Mucosa of rectum (tissue), 2 donors: ENCODE data around the gene H3-3A.

Source experiments
- H3K27ac ChIP-seq, 2 donors: one replicate each; pipeline ENCODE4 v1.7.0; 2013; ENCODE audit warnings: inconsistent platforms in 2 of 2, low read depth in 2 of 2, low read length in 2 of 2
- H3K27me3 ChIP-seq, 2 donors: one replicate each; pipeline ENCODE4 v1.7.0; 2013; ENCODE audit warnings: low read length in 2 of 2; ENCODE audit not compliant: control insufficient read depth in 2 of 2, insufficient read depth in 2 of 2
- H3K36me3 ChIP-seq, 2 donors: one replicate each; pipeline ENCODE4 v1.7.0; 2013; ENCODE audit warnings: low read length in 2 of 2; ENCODE audit not compliant: control insufficient read depth in 2 of 2, insufficient read depth in 2 of 2
- H3K4me1 ChIP-seq, 2 donors: one replicate each; pipeline ENCODE4 v1.7.0; 2013; ENCODE audit warnings: low read length in 2 of 2, mild to moderate bottlenecking in 1 of 2; ENCODE audit not compliant: control insufficient read depth in 2 of 2, insufficient read depth in 2 of 2
- H3K4me3 ChIP-seq, 2 donors: one replicate each; pipeline ENCODE4 v1.7.0; 2013; ENCODE audit warnings: low read length in 2 of 2
- H3K9ac ChIP-seq, 2 donors: one replicate each; pipeline ENCODE4 v1.7.0; 2013; ENCODE audit warnings: low read length in 2 of 2, low read depth in 1 of 2, mild to moderate bottlenecking in 1 of 2
- H3K9me3 ChIP-seq, 2 donors: one replicate each; pipeline ENCODE4 v1.7.0; 2013; ENCODE audit warnings: low read length in 2 of 2; ENCODE audit not compliant: control insufficient read depth in 2 of 2
- donor health status: healthy.
- donor health status: Normal muscosa, but diverticular disease.

Gene H3-3A

DNA sequence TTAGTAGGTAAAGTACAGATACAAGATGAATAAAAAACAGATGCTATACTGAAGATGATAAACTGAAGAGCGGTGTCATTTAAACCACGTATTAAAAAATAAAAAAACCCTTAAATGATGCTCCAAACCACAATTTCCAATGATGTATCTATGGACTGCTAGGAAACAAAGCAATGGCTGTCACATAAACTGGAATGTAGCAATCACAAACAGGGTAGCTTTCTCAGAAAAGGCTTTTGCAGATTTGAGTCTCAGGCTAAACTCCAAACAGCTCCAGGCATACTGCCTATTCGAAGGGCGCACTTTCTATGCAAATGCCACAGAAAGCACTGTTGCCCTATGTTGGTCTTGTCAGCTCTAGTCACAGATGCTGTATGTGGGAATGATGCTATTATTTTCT, 12.4 kb upstream of the H3-3A start:
- Histone ChIP-seq H3K4me1 (peaks cover 0 to 8% of the 10 kb centered on the region in 2 donors), H3K9ac (no peak overlapping the region), H3K4me3 (no peak overlapping the region), H3K36me3 (peaks cover 0 to 2% of the 10 kb centered on the region in 2 donors), H3K9me3 (no peaks in the 10 kb centered on the region), H3K27ac (no peak overlapping the region), H3K27me3 (no peaks in the 10 kb centered on the region)

DNA sequence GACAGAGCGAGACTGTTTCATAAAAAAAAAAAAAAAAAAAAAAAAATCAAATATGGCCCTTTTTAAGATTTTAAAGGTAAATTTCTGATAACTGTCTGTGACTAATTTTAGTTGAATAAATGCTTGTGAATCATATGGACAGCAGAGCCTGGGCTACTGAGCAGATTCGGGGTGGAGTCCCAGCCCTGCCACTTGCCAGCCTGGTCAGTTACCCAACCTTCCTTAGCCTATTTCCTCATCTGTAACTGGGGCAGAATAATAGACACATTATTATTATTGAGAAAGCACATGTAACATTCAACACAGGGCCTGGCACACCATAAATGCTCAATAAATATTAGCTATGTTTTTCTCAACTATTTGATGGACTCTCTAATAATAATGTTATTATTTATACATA, 11.2 kb upstream of the H3-3A start:
- H3K27ac ChIP-seq = no peak overlapping the region
- H3K27me3 ChIP-seq = no peaks in the 10 kb centered on the region
- no peak overlapping the region for H3K9ac ChIP-seq
- H3K4me3 ChIP-seq = no peak overlapping the region
- H3K36me3 ChIP-seq = peaks cover 0 to 2% of the 10 kb centered on the region in 2 donors
- peaks cover 0 to 6% of the 10 kb centered on the region in 2 donors for H3K4me1 ChIP-seq
- H3K9me3 ChIP-seq = no peaks in the 10 kb centered on the region

DNA sequence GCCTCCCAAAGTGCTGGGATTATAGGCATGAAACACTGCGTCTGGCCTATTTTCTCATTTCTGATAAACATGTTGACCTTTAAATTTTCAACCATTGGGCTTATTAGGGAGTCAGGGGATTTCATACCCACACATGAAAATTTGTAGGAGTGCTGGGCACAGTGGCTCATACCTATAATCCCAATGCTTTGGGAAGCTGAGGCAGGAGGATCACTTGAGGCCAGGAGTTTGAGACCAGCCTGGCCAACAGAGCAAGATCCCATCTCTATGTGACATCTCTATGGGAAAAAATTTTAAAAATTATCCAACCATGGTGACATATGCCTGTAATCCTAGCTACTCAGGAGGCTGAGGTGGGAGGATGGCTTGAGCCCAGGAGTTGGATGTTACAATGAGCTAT, 10.5 kb upstream of the H3-3A start:
- H3K4me3 ChIP-seq = no peak overlapping the region
- no peaks in the 10 kb centered on the region for H3K27me3 ChIP-seq
- peaks cover 0 to 2% of the 10 kb centered on the region in 2 donors for H3K36me3 ChIP-seq
- no peak overlapping the region for H3K27ac ChIP-seq
- H3K9me3 ChIP-seq = no peaks in the 10 kb centered on the region
- no peak overlapping the region for H3K9ac ChIP-seq
- H3K4me1 ChIP-seq = peaks cover 0 to under 1% of the 10 kb centered on the region in 2 donors

DNA sequence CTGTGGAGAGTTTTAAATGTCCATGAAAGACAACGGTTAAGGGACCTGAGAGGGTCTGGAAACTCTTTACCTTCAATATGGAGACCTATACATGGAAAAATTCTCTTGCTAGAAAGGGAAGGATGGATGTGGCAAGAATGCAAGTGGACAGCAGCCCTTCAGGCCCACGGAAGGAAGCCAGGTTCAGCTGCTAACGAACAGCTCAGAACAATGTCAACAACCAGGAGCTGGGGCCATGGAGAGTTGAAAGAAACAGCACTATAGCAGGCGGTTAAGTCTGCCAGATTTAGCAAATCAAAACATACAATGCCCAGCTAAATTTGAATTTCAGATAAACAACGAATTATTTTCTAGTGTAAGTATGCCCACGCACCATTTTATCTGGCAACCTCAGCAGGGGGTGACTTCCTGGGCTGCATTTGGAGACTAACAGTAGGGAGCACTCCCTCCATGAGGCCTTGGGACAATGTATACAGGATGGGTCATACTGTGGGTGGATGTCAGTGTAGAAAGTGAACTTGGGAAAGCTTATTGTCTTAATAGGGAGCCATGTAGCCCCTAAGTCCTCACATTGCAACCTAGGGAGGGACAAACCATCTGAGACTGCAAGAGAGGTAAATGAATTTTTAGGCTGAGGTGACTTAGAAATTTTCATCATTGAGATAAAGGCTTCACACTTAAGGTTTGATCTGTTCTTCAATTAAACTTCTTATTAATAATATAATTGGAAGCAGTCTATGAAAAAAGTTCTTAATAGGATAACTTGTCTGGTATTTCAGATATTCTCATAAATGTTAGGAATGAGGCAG, 7.8 kb upstream of the H3-3A start:
- no peak overlapping the region for H3K4me3 ChIP-seq
- H3K36me3 ChIP-seq = peaks cover 0 to 7% of the 10 kb centered on the region in 2 donors

DNA sequence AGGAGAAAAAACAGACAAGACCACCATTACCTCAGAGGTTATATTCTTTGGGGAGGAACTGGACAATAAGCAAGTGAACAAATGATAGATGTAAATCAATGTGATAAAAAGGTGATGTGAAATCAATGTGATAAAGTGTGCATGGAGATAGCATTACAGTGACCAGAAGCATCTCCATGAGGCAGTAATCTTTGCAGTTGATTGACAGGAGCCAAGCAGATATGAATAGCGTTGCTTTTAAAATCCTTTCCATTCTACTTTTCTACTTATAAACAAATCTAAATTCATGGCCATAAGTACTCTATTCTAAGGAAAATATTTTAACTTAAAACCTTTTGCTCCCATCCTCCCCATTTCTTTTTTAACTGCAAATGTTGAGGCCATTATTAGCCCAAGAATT, 2.8 kb upstream of the H3-3A start:
- Histone ChIP-seq H3K9me3 (no peaks in the 10 kb centered on the region), H3K4me1 (peaks cover 4 to 16% of the 10 kb centered on the region in 2 donors), H3K27me3 (no peaks in the 10 kb centered on the region), H3K4me3 (no peak overlapping the region), H3K36me3 (peaks cover 0 to 5% of the 10 kb centered on the region in 2 donors), H3K9ac (no peak overlapping the region), H3K27ac (no peak overlapping the region)

More for the DNA sequence above, 7.8 kb upstream of the H3-3A start:
- Histone ChIP-seq H3K27ac (no peak overlapping the region), H3K27me3 (no peaks in the 10 kb centered on the region), H3K9ac (no peak overlapping the region), H3K4me1 (no peaks in the 10 kb centered on the region), H3K9me3 (no peaks in the 10 kb centered on the region)

DNA sequence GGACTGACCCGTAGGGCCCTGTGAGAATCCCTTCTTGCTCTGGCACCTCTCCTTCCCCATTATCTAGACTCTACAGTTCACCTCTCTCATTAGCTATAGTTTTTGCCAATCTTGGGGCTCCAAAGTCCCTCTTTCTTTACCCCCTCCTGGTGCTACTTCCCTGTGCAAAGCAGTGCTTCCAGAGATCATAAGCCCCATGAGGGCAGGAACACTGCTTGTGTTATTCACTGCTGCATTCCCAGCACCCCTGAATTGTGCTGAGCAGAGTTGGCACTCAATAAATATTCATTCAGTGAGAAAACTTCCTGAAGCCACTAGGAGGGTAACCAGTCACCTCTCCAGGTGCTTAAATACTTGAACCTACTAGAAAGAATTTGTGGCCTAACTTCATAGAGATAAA, 2.1 kb upstream of the H3-3A start:
- Histone ChIP-seq H3K27me3 (no peaks in the 10 kb centered on the region), H3K4me3 (no peak overlapping the region), H3K36me3 (peaks cover 0 to 5% of the 10 kb centered on the region in 2 donors), H3K9ac (no peak overlapping the region), H3K4me1 (peaks cover 11 to 23% of the 10 kb centered on the region in 2 donors), H3K27ac (peak overlapping the region; percentile 99), H3K9me3 (no peaks in the 10 kb centered on the region)

DNA sequence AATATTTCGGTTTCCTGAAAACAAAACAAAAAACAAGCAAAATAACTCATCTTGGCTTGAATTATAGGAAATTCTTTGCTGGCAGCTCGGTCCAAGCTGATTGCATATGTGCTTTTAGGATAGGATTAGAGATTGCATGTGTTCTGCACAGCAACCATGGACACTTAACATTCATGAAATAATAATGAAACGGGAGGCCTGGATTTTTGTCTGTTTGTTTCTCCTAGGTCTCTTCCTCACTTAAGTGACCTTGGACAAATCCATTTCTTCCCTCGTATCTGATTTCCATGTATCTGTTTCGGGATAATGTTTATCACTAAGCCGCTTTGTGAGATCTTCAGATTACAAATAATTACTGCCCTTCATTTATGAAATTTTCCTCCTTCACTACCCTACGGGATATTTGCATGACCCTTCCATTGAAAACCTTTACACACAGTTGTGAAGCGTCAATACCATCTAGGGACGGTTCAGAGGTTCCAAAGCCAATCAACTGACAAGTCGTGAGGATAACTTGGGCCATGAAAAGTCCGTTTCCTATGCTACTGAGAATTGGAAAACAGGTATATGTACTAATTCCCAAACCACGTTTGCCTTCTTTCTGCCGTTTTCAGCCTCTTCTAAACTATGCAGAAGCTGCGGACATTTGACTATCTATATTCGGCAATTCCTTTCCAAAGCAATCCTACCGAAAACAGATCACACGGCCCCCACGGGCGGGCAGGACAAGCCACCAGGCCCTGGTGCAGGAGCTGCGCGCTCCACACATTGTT, 1.3 kb upstream of the H3-3A start:
- no peaks in the 10 kb centered on the region for H3K9me3 ChIP-seq
- peaks cover 7 to 12% of the 10 kb centered on the region in 2 donors for H3K36me3 ChIP-seq
- peak overlapping the region; percentile 95 to 97 for H3K9ac ChIP-seq
- no peaks in the 10 kb centered on the region for H3K27me3 ChIP-seq
- H3K4me3 ChIP-seq = peak overlapping the region; percentile 83 to 84
- H3K4me1 ChIP-seq = peaks cover 16 to 30% of the 10 kb centered on the region in 2 donors
- peak overlapping the region; percentile 99 for H3K27ac ChIP-seq

DNA sequence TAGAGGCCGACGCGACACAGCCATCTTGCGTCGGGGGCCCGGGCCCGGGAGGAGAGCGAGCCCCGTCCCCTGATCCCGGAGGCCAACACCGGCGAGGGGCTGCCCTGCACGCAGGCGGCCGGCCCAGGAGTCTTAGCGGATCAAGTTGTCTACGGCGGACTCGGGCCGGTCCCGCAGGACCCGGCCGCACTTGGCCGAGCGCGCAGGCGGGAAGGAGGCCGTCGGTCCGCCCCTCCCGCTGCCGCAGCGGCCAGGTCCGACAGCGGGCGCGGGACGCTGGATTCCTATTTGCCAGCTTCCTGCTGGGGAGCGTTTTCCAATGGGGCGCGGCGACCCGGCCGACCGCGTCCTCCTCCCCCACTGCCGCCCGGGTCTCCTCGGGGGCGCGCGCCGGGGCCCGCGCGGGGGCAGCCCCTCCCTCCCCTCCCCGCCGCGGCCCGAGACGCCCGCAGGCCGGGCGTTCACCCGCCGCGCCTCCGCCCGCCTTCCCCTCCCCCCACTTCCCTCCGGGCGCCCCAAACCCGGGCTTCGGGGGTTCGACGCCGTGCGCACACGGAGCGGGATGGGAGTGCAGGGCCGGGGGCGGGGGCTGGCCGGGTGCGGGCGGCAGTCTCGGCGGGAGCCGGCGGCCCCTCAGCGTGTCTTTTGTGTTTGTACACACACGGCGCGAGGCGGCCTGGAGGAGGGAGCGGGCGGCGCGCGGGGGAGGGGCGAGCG, 517 bp upstream of the H3-3A start:
- no peaks in the 10 kb centered on the region for H3K27me3 ChIP-seq
- peaks cover 15 to 19% of the 10 kb centered on the region in 2 donors for H3K36me3 ChIP-seq
- H3K9me3 ChIP-seq = no peaks in the 10 kb centered on the region
- H3K4me3 ChIP-seq = peak overlapping the region; percentile 83 to 84
- H3K9ac ChIP-seq = peak overlapping the region; percentile 95 to 97
- peak overlapping the region; percentile 99 for H3K27ac ChIP-seq
- peaks cover 16 to 36% of the 10 kb centered on the region in 2 donors for H3K4me1 ChIP-seq

DNA sequence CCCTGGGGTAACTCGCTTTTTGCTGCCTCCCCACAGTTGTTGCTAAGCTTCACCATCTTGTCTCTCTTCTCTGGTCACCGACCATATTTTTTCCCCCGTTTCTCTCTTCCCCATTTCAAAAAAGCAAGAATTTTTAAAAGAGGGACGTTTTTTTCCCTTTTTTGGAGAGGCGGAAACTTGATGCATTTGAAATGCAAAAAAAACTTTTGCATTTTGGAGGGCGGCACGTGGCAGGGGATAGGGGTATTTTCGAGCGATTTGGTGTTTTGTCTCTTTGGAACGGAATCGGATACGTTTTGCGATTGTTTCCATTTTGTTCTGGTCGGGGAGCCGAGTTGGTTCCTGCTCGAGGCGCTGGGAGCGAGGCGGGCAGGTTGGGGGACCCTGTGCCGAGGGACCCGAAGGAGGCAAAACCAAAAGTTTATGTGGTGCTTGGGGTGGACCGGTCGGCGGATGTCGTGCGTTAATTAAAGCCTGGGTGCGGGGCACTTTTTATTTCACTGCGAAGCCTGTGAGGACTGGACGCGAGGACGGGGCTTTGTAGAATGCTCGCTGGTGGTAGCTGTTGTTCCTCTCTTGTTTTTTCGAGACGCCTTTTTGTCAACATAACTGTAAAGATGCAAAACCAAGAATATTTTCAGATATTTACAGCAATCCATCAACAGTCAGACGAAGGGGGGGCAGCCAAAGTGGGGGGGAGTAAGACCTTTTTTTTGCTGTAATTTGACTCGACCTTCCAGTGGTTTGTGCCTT, 884 bp downstream of the H3-3A start:
- Histone ChIP-seq H3K4me1 (peaks cover 18 to 36% of the 10 kb centered on the region in 2 donors), H3K9ac (peak overlapping the region; percentile 97 to 99), H3K27ac (peak overlapping the region; percentile 99)

More for the DNA sequence above, 884 bp downstream of the H3-3A start:
- H3K36me3 ChIP-seq = peaks cover 23 to 24% of the 10 kb centered on the region in 2 donors
- no peaks in the 10 kb centered on the region for H3K9me3 ChIP-seq
- H3K4me3 ChIP-seq = peak overlapping the region; percentile 94
- H3K27me3 ChIP-seq = no peaks in the 10 kb centered on the region
